RWPE1 (cell line): ENCODE data around the gene SCGN.

Experiments used
- CTCF ChIA-PET: fragments of 350-600 bp; sonication (Branson Sonifier 250); formaldehyde crosslinking; extraction: SDS; loops from one replicate; lab custom pipeline; 2021; lab: Yijun Ruan, JAX
- POLR2A ChIA-PET: fragments of 400-600 bp; formaldehyde crosslinking; extraction: SDS; loops from one replicate; lab custom pipeline; 2020; ENCODE audit warnings: antibody characterized with exemption; ENCODE audit not compliant: low non-redundant PET; lab: Yijun Ruan, JAX
- DNase-seq: peaks from one replicate; pipeline ENCODE4 v3.0.0; 2012; ENCODE audit warnings: low spot score
- H3K27ac ChIP-seq: fragments of 450-650 bp; 2 replicates; pipeline ENCODE4 v1.5.1; 2017
- TF ChIP-seq, protein P1 (sequence below): fragments of 450-650 bp; conservative IDR thresholded peaks from 2 replicates; pipeline ENCODE4 v1.5.1; 2017; ENCODE audit warnings: low read depth, mild to moderate bottlenecking

The SCGN gene

DNA sequence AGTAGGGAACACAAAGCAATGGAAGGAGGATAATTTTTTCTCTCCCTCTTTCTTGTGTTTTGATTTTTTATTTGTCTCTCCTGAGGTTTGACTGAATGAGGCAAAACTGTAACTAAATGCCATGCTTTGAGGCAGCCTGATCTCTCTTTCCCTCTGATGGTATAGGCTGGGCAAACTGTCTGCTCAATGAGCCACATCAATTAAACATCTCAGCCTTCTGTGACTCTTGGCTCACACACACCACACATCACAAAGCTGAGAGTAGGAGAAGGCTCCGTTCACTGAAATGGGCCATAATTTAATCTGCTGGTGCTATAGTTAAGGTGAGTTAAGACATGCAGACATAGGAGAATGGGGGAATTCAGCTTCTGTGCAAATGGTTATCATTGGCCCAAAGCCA is 28.1 kb upstream of the SCGN start:
- H3K27ac ChIP-seq = no peak overlapping the region
- ChIA-PET POLR2A (no interaction called here), CTCF (interaction anchor here (0.5 kb wide), 1 partner anchor 1264 kb away, joined by 3 read pairs; no protein-coding TSS in a partner anchor)
- DNase-seq = no peak
- TF ChIP-seq, protein P1, sequence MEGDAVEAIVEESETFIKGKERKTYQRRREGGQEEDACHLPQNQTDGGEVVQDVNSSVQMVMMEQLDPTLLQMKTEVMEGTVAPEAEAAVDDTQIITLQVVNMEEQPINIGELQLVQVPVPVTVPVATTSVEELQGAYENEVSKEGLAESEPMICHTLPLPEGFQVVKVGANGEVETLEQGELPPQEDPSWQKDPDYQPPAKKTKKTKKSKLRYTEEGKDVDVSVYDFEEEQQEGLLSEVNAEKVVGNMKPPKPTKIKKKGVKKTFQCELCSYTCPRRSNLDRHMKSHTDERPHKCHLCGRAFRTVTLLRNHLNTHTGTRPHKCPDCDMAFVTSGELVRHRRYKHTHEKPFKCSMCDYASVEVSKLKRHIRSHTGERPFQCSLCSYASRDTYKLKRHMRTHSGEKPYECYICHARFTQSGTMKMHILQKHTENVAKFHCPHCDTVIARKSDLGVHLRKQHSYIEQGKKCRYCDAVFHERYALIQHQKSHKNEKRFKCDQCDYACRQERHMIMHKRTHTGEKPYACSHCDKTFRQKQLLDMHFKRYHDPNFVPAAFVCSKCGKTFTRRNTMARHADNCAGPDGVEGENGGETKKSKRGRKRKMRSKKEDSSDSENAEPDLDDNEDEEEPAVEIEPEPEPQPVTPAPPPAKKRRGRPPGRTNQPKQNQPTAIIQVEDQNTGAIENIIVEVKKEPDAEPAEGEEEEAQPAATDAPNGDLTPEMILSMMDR = no peak

DNA sequence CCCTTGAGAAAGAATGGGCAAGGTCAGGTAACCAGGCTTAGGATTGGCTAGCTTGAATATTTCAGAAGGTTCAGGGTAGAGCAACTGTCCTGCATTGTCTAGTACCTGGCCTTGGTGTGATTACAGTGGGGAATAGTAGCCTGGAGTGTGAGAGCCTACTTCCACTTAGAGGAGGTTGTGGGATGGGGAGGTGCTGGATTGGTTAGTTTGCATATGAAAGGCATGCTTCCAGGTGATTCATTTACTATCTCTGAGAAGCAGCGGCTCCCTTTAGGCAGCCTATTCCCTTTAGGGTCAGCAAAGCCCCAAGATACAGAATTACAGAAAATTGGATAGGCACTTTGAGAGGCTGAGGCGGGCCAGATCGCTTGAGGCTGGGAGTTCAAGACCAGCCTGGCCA is 25.0 kb upstream of the SCGN start:
- TF ChIP-seq, protein P1 = no peak
- CTCF ChIA-PET = interaction anchor here (1.1 kb wide), 1 partner anchor 91 kb away, joined by 3 read pairs; no protein-coding TSS in a partner anchor
- peak; percentile 20 for DNase-seq

DNA sequence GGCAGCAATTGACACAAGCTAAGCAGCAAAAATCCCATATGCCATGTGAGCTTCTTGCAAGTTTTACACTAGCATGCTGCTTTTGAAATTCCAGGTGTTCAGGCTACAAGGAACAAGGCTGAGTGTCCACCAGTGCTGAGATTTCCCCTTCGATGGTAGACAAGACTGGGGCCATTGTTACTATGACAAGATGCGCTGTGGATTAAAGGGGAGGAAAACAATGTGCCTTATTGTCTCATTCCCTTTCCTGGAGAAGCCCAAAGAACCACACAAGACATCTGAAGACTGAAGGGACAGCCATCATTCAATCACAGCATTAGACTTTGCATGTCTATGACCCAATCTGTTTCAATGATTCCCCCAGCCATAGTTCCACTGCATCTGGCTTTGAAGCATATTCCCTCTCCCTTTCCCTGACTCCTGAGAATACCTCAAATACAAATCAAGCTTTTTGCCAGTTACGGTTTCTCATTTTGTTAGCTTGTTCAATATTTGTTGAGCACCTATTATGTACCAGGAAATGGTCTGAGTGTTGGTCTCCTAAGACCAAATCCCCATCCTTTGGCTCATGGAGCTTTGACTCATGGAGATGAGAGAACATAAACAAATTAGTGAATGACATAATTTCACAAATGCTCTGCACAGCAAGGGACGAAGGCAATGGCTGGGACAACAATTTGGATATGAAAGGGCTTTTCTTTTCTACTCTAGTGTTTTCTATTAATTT is 23.4 kb upstream of the SCGN start:
- ChIA-PET CTCF (interaction anchor here (0.6 to 0.9 kb wide), 2 partner anchors 9 to 95 kb away, joined by 3 read pairs; no protein-coding TSS in a partner anchor), POLR2A (no interaction called here)
- DNase-seq = no peak

More for the DNA sequence above, 25.0 kb upstream of the SCGN start:
- POLR2A ChIA-PET = no interaction called here
- no peak overlapping the region for H3K27ac ChIP-seq

DNA sequence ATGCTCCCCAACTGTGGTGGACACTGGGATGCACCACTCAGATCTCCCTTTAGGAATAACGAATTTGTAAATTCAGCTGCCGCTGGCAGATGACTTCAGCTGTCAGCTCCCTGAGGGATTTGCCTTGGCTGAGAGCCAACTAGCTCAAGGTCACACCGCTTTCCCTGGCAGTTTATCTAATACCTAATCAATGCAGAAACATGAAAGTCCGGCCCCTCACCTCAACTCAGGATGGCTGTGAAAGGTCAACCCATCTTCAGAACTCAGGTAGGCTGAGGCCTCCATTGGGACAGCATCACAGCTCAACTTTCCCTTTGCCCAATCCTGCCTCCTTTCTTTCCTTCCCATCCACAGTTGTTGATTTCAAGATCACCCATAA is 22.8 kb upstream of the SCGN start:
- POLR2A ChIA-PET = no interaction called here
- H3K27ac ChIP-seq = no peak overlapping the region
- CTCF ChIA-PET = interaction anchor here (0.9 kb wide), 1 partner anchor 9 kb away, joined by 3 read pairs; no protein-coding TSS in a partner anchor
- TF ChIP-seq, protein P1 = no peak
- DNase-seq = no peak

More for the DNA sequence above, 23.4 kb upstream of the SCGN start:
- H3K27ac ChIP-seq = no peak overlapping the region
- TF ChIP-seq, protein P1 = no peak

DNA sequence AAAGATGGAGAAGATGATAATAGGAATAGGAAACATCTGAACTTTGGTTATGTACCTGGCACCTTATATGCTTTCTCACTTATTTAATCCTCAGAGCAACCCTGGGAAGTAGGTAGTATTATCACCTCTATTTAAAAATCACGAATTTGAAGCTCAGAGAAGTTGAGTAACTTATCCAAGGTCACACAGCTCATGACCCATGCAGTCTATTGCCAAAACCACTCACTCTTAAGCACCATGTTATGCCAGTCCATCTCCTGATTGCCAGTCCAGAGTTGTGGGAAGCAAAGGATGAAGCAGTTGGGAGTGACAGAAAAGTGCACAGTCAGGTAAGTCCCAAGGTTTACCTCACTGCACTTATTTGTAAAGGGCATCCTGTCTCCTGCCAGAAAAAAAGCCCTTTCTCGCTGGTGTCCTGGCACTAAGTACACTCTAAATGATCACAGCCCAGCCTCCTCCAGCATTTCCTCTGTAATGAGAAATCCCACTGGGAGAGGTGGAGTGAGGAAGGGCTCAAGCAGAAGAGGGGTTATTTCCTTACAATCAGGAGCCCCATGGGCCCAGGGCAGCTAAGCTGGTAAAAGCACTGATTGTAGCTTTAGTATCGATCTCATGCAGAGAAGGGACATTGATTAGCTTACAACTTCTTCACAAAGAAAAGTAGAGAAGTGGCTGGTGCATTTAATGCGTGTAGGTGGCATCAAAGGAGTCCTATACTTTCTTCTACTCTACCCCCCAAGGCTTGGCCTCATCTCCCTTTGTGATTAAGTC is 21.3 kb upstream of the SCGN start:
- CTCF ChIA-PET = no interaction called here

DNA sequence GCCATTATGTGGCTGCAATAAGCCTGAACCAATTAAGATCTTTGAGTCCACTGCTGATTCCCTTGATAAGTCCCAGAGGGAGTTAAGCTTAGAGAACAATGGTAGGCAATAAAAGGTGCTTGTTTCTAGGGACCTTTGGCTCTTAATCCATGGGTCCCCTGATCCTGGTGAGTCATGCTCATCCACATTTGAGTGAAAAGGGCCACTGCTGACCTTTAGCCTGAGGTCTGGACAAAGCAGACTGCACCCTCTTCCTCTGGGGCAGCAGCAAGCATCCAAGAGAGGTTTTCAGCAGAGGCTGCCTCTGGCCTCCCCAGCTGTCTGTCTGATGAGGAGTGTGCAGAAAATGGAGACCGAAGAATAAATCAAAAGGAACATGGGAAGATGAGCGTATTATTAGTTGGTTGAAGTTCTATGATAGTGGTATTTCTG is 16.1 kb upstream of the SCGN start:
- ChIA-PET POLR2A (no interaction called here), CTCF (no interaction called here)
- DNase-seq = no peak
- no peak overlapping the region for H3K27ac ChIP-seq
- TF ChIP-seq, protein P1 = no peak

More for the DNA sequence above, 21.3 kb upstream of the SCGN start:
- TF ChIP-seq, protein P1 = no peak
- no peak for DNase-seq
- no peak overlapping the region for H3K27ac ChIP-seq
- POLR2A ChIA-PET = no interaction called here
